Natural killer cell (primary cell): ENCODE data around the gene SYCE1L. TPM values are rescaled to one million over a fixed set of nuclear protein-coding genes. Genes with fewer than 3 reads are reported as not detected.

ENCODE experiments used
- ATAC-seq, 3 donors: fragments of 150-1000 bp in 2 of 3; fragments of 200-7000 bp in 1 of 3; cut with Tn5 transposase; 1 replicate in 1 of 3; 2 replicates in 2 of 3; pipeline ENCODE4 v1.10.0; 2021; ENCODE audit warnings: mild to moderate bottlenecking in 2 of 3, moderate library complexity in 2 of 3
- DNase-seq, 2 donors: peaks; one replicate each; pipeline versions ENCODE4 v3.0.0 to v3.0.0-alpha.2; 2013 to 2021; ENCODE audit warnings: mixed read lengths in 1 of 2
- H3K27ac ChIP-seq: one replicate; pipeline ENCODE4 v1.5.1; 2013; ENCODE audit warnings: mild to moderate bottlenecking, low read length
- H3K27me3 ChIP-seq: one replicate; pipeline ENCODE4 v1.6.1; 2013; ENCODE audit warnings: low read length; ENCODE audit not compliant: control insufficient read depth, insufficient read depth
- H3K36me3 ChIP-seq: one replicate; pipeline ENCODE4 v1.6.1; 2013; ENCODE audit warnings: low read length; ENCODE audit not compliant: control insufficient read depth, insufficient read depth
- H3K4me1 ChIP-seq: one replicate; pipeline ENCODE4 v1.6.1; 2013; ENCODE audit warnings: low read length; ENCODE audit not compliant: control insufficient read depth, insufficient read depth
- H3K4me3 ChIP-seq: one replicate; pipeline ENCODE4 v1.5.1; 2013; ENCODE audit warnings: low read length
- H3K9me3 ChIP-seq: one replicate; pipeline ENCODE4 v1.6.1; 2013; ENCODE audit warnings: low read length; ENCODE audit not compliant: control insufficient read depth, insufficient read depth
- H3K27ac Mint-ChIP-seq, 2 donors: one replicate each; pipeline ENCODE4 v1.8.0; 2022; ENCODE audit warnings: mild to moderate bottlenecking in 2 of 2, mixed read lengths in 2 of 2, moderate library complexity in 1 of 2
- H3K27me3 Mint-ChIP-seq, 2 donors: one replicate each; pipeline ENCODE4 v1.8.0; 2022; ENCODE audit warnings: low read depth in 2 of 2, mixed read lengths in 2 of 2
- H3K36me3 Mint-ChIP-seq: one replicate; pipeline ENCODE4 v1.8.0; 2022; ENCODE audit warnings: mixed read lengths
- H3K4me1 Mint-ChIP-seq, 2 donors: one replicate each; pipeline ENCODE4 v1.8.0; 2022; ENCODE audit warnings: mixed read lengths in 2 of 2
- H3K4me3 Mint-ChIP-seq: one replicate; pipeline ENCODE4 v1.8.0; 2022; ENCODE audit warnings: mild to moderate bottlenecking, moderate library complexity, mixed read lengths
- H3K9me3 Mint-ChIP-seq, 2 donors: one replicate each; pipeline ENCODE4 v1.8.0; 2022; ENCODE audit warnings: mixed read lengths in 2 of 2
- WGBS: methylation state at CpG from one replicate; pipeline ENCODE4 v1.1.7; 2013; ENCODE audit warnings: missing lambda C conversion rate; ENCODE audit not compliant: insufficient coverage; 5-methylcytosine and 5-hydroxymethylcytosine counted together
- intact Hi-C: fragments of 100-400 bp; cut with micrococcal nuclease; formaldehyde crosslinking; loops from one replicate; pipeline ENCODE4 v1.14.2; 2022
- total RNA-seq, 4 donors: library from RNA; stranded (reverse); fragments of 120-200 nt in 1 of 4; gene quantifications; one replicate each; pipeline versions ENCODE4 v1.2.3 to v1.2.4, GENCODE V29; 2013 to 2022
- TF ChIP-seq, protein P1 (sequence below): fragments of 200-600 bp; IDR thresholded peaks from one replicate; pipeline ENCODE4 v1.8.0; 2022; ENCODE audit warnings: antibody characterized with exemption

Gene SYCE1L
- total RNA-seq, 3 donors from 2014 or later (not counting 1 experiment from before 2014, with no cell fraction given), result 12.7 to 15.7 (median 14.4) TPM

DNA sequence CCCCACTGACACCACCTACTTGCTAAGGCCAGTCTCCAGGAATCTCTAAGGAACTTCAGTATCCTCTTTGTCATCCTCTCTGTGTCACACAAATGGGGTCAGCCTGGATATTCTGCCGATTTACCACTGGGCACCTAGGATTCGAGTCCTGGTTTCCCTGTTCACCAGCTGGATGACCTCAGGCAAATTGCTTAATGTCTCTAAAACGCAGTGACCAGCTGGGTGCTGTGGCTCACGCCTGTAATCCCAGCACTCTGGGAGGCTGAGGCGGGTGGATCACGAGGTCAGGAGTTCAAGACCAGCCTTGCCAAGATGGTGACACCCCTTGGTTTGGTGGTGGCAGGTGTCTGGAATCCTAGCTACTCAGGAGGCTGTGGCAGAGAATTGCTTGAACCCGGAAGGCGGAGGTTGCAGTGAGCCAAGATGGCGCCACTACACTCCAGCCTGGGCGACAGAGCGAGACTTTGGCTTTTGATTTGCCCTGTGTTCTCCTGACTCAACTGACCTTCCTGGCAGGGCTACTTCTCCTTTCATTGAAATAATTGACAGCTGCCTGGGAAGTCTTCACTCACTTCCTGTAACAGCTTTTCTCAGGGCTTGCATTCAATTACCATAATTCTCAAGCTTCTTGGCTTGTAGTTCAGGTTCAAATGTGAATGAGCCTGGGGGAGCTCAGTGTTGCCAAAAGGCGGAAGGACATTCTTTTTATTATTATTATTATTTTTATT lies 15.4 kb downstream of the SYCE1L start:
- H3K27me3 ChIP-seq, result no peaks in the 10 kb centered on the region
- H3K27me3 Mint-ChIP-seq, result no peaks in the 10 kb centered on the region
- TF ChIP-seq, protein P1, sequence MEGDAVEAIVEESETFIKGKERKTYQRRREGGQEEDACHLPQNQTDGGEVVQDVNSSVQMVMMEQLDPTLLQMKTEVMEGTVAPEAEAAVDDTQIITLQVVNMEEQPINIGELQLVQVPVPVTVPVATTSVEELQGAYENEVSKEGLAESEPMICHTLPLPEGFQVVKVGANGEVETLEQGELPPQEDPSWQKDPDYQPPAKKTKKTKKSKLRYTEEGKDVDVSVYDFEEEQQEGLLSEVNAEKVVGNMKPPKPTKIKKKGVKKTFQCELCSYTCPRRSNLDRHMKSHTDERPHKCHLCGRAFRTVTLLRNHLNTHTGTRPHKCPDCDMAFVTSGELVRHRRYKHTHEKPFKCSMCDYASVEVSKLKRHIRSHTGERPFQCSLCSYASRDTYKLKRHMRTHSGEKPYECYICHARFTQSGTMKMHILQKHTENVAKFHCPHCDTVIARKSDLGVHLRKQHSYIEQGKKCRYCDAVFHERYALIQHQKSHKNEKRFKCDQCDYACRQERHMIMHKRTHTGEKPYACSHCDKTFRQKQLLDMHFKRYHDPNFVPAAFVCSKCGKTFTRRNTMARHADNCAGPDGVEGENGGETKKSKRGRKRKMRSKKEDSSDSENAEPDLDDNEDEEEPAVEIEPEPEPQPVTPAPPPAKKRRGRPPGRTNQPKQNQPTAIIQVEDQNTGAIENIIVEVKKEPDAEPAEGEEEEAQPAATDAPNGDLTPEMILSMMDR, result no peak
- peaks cover 15% of the 10 kb centered on the region for H3K4me1 ChIP-seq
- no peak for ATAC-seq
- no peak for DNase-seq
- no peaks in the 10 kb centered on the region for H3K36me3 Mint-ChIP-seq
- intact Hi-C loops, result loop anchor here (5.0 kb wide), 1 partner anchor 883 kb away; the partner anchor contains the start of gene WWOX
- H3K27ac Mint-ChIP-seq, result no peak overlapping the region
- H3K36me3 ChIP-seq, result no peaks in the 10 kb centered on the region
- WGBS, result 96% methylated on average over 11 of the region's 12 CpGs
- no peak overlapping the region for H3K4me3 ChIP-seq
- peak overlapping the region; percentile 51 for H3K4me3 Mint-ChIP-seq
- no peaks in the 10 kb centered on the region for H3K9me3 Mint-ChIP-seq
- H3K9me3 ChIP-seq, result no peaks in the 10 kb centered on the region
- no peak overlapping the region for H3K27ac ChIP-seq
- peaks cover 0 to 20% of the 10 kb centered on the region in 2 donors for H3K4me1 Mint-ChIP-seq

DNA sequence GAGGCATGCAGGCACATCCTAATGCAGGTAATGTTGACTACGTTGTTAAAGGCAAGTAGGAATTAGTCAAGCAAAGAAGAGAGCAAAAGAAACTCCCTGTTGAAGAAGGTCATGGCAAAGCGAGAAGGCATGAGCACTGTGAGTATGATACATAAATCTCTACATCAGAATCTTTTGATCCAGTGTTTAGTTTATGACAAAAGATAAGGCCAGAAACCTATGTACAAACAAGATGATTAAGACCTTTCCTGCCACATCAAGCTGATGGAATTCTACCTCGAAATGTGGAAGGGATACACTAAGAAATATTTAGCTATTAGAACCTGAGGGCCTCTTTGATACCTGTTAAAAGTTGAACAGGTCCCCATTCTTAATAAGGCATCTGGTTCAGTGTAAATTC lies 20.2 kb downstream of the SYCE1L start:
- Histone ChIP-seq H3K4me3 (no peak overlapping the region), H3K27me3 (no peaks in the 10 kb centered on the region), H3K9me3 (no peaks in the 10 kb centered on the region), H3K4me1 (no peaks in the 10 kb centered on the region), H3K27ac (no peak overlapping the region), H3K36me3 (no peaks in the 10 kb centered on the region)
- Mint-ChIP-seq H3K27me3 (no peaks in the 10 kb centered on the region), H3K9me3 (no peaks in the 10 kb centered on the region), H3K4me3 (no peak overlapping the region), H3K4me1 (no peaks in the 10 kb centered on the region), H3K27ac (no peak overlapping the region), H3K36me3 (no peaks in the 10 kb centered on the region)
- no peak for DNase-seq
- TF ChIP-seq, protein P1, result no peak
- intact Hi-C loops, result no loop called here
- ATAC-seq, result no peak
- WGBS, result 72% methylated on average over 2 of the region's 3 CpGs

DNA sequence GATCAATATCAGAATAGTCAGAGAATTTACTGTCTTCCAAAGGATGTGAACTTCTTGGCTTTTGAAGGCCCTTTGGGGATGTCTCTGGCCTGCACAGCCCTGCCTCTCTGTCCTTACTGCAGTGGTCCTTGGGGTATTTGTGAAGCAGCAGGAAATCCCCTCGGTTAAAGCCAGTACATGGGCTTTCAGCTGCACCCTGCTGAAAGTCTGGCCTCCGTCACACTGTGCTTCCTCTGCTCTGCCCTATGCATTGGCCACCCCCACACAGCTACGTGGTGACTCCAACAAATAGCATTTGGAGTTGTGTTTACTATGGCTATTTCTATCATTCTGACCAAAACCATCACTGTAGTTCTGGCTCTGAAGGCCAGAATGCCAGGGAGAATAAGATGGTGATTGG lies 21.2 kb downstream of the SYCE1L start:
- Mint-ChIP-seq H3K4me3 (no peak overlapping the region), H3K27ac (no peak overlapping the region), H3K9me3 (no peaks in the 10 kb centered on the region), H3K27me3 (no peaks in the 10 kb centered on the region), H3K36me3 (no peaks in the 10 kb centered on the region), H3K4me1 (no peaks in the 10 kb centered on the region)
- DNase-seq (no peak), ATAC-seq (no peak)
- WGBS, result 53% methylated on average over 3 of the region's 3 CpGs
- Histone ChIP-seq H3K4me1 (no peaks in the 10 kb centered on the region), H3K36me3 (no peaks in the 10 kb centered on the region), H3K27me3 (no peaks in the 10 kb centered on the region), H3K4me3 (no peak overlapping the region), H3K9me3 (no peaks in the 10 kb centered on the region), H3K27ac (no peak overlapping the region)
- TF ChIP-seq, protein P1, result no peak
- intact Hi-C loops, result no loop called here

DNA sequence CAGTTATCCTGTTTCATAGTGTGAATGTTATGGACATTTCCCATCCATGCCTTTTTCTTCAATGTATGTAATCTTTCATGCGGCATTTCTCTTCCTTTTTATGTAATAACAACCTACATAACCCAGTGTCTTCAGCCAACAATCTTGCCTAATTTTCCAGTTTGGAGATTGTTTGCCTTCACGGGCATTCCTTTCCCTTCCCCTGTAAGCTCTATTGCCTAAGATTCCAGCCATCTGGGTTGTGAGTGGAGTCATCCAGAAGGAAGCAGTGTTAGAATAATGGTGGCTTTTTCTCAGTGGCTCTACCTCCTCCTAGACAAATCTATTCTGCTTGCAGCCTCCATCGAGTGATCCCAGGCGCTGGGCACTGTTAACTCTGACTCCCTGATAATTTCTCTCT lies 22.3 kb downstream of the SYCE1L start:
- Mint-ChIP-seq H3K27ac (no peak overlapping the region), H3K4me3 (no peak overlapping the region)

More for the DNA sequence above, 22.3 kb downstream of the SYCE1L start:
- 98% methylated on average over 3 of the region's 4 CpGs for WGBS
- Mint-ChIP-seq H3K9me3 (no peaks in the 10 kb centered on the region), H3K36me3 (no peaks in the 10 kb centered on the region), H3K27me3 (no peaks in the 10 kb centered on the region), H3K4me1 (no peaks in the 10 kb centered on the region)
- Histone ChIP-seq H3K4me3 (no peak overlapping the region), H3K27ac (no peak overlapping the region), H3K36me3 (no peaks in the 10 kb centered on the region), H3K27me3 (no peaks in the 10 kb centered on the region), H3K9me3 (no peaks in the 10 kb centered on the region), H3K4me1 (no peaks in the 10 kb centered on the region)
- ATAC-seq (no peak), DNase-seq (no peak)
- TF ChIP-seq, protein P1, result no peak
- intact Hi-C loops, result no loop called here
